GM12872 (cell line): ENCODE results near the gene ARHGEF17.

Source experiments
- CTCF ChIP-seq: IDR thresholded peaks from 3 replicates; pipeline ENCODE4 v1.5.1; 2011; ENCODE audit warnings: low read depth, mild to moderate bottlenecking, low read length, moderate library complexity; ENCODE audit not compliant: insufficient read depth

ARHGEF17 gene

GRCh38 chr11:73320763-73321603 is 12.9 kb downstream of the ARHGEF17 start:
- no peak for TF ChIP-seq CTCF

GRCh38 chr11:73321604-73322381 is 13.7 kb downstream of the ARHGEF17 start:
- TF ChIP-seq CTCF, result no peak

- TF ChIP-seq CTCF, result no peak
Observed at GRCh38 chr11:73322382-73323306, 14.6 kb downstream of the ARHGEF17 start.

GRCh38 chr11:73323464-73323863 is 15.4 kb downstream of the ARHGEF17 start:
- no peak for TF ChIP-seq CTCF

- TF ChIP-seq CTCF, result no peak
Observed at GRCh38 chr11:73324116-73324515, 16.0 kb downstream of the ARHGEF17 start.

GRCh38 chr11:73324665-73325035 is 16.6 kb downstream of the ARHGEF17 start:
- TF ChIP-seq CTCF, result no peak
